Dendritic cell treated with granulocyte-macrophage colony-stimulating factor and Interleukin-4, amounts not matched to agents 40 ng/mL and 50 ng/mL, for 4 days (primary cell): ENCODE measurements around the gene FRMPD4.

Experiments
- H3K27ac Mint-ChIP-seq: one replicate; pipeline ENCODE4 v1.8.0; 2022; ENCODE audit warnings: mild to moderate bottlenecking, mixed read lengths
- H3K27me3 Mint-ChIP-seq: one replicate; pipeline ENCODE4 v1.8.0; 2022; ENCODE audit warnings: mild to moderate bottlenecking, mixed read lengths
- H3K36me3 Mint-ChIP-seq: one replicate; pipeline ENCODE4 v1.8.0; 2022; ENCODE audit warnings: low read depth, mixed read lengths
- H3K4me1 Mint-ChIP-seq: one replicate; pipeline ENCODE4 v1.8.0; 2022; ENCODE audit warnings: low read depth, mixed read lengths
- H3K4me3 Mint-ChIP-seq: one replicate; pipeline ENCODE4 v1.8.0; 2022; ENCODE audit warnings: mild to moderate bottlenecking, moderate library complexity, mixed read lengths
- H3K9me3 Mint-ChIP-seq: one replicate; pipeline ENCODE4 v1.8.0; 2022; ENCODE audit warnings: mixed read lengths
- intact Hi-C: fragments of 100-400 bp; cut with micrococcal nuclease; formaldehyde crosslinking; loops from one replicate; pipeline ENCODE4 v1.15.0; 2022

Gene FRMPD4

GRCh38 chrX:12378253-12378652, 240.0 kb downstream of the FRMPD4 start:
- Mint-ChIP-seq H3K36me3 (no peaks in the 10 kb centered on the region), H3K4me1 (no peaks in the 10 kb centered on the region), H3K27me3 (no peaks in the 10 kb centered on the region), H3K27ac (no peak overlapping the region), H3K4me3 (no peak overlapping the region), H3K9me3 (no peaks in the 10 kb centered on the region)
- intact Hi-C loops: no loop called here

GRCh38 chrX:12378706-12379105, 240.4 kb downstream of the FRMPD4 start:
- no peak overlapping the region for H3K4me3 Mint-ChIP-seq

GRCh38 chrX:12379671-12380070, 241.4 kb downstream of the FRMPD4 start:
- intact Hi-C loops: no loop called here
- H3K9me3 Mint-ChIP-seq: no peaks in the 10 kb centered on the region
- no peaks in the 10 kb centered on the region for H3K27me3 Mint-ChIP-seq
- H3K36me3 Mint-ChIP-seq: no peaks in the 10 kb centered on the region
- H3K27ac Mint-ChIP-seq: no peak overlapping the region
- no peak overlapping the region for H3K4me3 Mint-ChIP-seq
- H3K4me1 Mint-ChIP-seq: no peaks in the 10 kb centered on the region

More at GRCh38 chrX:12378706-12379105, 240.4 kb downstream of the FRMPD4 start:
- intact Hi-C loops: no loop called here
- Mint-ChIP-seq H3K27me3 (no peaks in the 10 kb centered on the region), H3K36me3 (no peaks in the 10 kb centered on the region), H3K27ac (no peak overlapping the region), H3K4me1 (no peaks in the 10 kb centered on the region), H3K9me3 (no peaks in the 10 kb centered on the region)

GRCh38 chrX:12383196-12383595, 244.9 kb downstream of the FRMPD4 start:
- H3K9me3 Mint-ChIP-seq: no peaks in the 10 kb centered on the region
- H3K27ac Mint-ChIP-seq: no peak overlapping the region
- no peak overlapping the region for H3K4me3 Mint-ChIP-seq
- H3K27me3 Mint-ChIP-seq: no peaks in the 10 kb centered on the region
- H3K36me3 Mint-ChIP-seq: no peaks in the 10 kb centered on the region
- intact Hi-C loops: no loop called here
- H3K4me1 Mint-ChIP-seq: no peaks in the 10 kb centered on the region

- no peak overlapping the region for H3K27ac Mint-ChIP-seq
- H3K36me3 Mint-ChIP-seq: no peaks in the 10 kb centered on the region
- H3K9me3 Mint-ChIP-seq: no peaks in the 10 kb centered on the region
- H3K4me3 Mint-ChIP-seq: no peak overlapping the region
- no peaks in the 10 kb centered on the region for H3K27me3 Mint-ChIP-seq
- intact Hi-C loops: no loop called here
- H3K4me1 Mint-ChIP-seq: no peaks in the 10 kb centered on the region
These were observed 252.0 kb downstream of the FRMPD4 start for GRCh38 chrX:12390301-12390700.

GRCh38 chrX:12396584-12396983, 258.3 kb downstream of the FRMPD4 start:
- Mint-ChIP-seq H3K36me3 (no peaks in the 10 kb centered on the region), H3K27ac (no peak overlapping the region), H3K27me3 (no peaks in the 10 kb centered on the region), H3K9me3 (no peaks in the 10 kb centered on the region), H3K4me1 (no peaks in the 10 kb centered on the region), H3K4me3 (no peak overlapping the region)
- intact Hi-C loops: no loop called here

GRCh38 chrX:12400218-12400617, 261.9 kb downstream of the FRMPD4 start:
- intact Hi-C loops: no loop called here
- Mint-ChIP-seq H3K4me3 (no peak overlapping the region), H3K27ac (no peak overlapping the region), H3K36me3 (no peaks in the 10 kb centered on the region), H3K27me3 (no peaks in the 10 kb centered on the region), H3K9me3 (no peaks in the 10 kb centered on the region), H3K4me1 (no peaks in the 10 kb centered on the region)

GRCh38 chrX:12401252-12401651, 263.0 kb downstream of the FRMPD4 start:
- Mint-ChIP-seq H3K27ac (no peak overlapping the region), H3K4me3 (no peak overlapping the region), H3K36me3 (no peaks in the 10 kb centered on the region), H3K9me3 (no peaks in the 10 kb centered on the region), H3K27me3 (no peaks in the 10 kb centered on the region), H3K4me1 (no peaks in the 10 kb centered on the region)
- intact Hi-C loops: no loop called here

GRCh38 chrX:12403474-12404082, 265.3 kb downstream of the FRMPD4 start:
- no peak overlapping the region for H3K27ac Mint-ChIP-seq
- intact Hi-C loops: no loop called here
- H3K27me3 Mint-ChIP-seq: no peaks in the 10 kb centered on the region
- H3K36me3 Mint-ChIP-seq: no peaks in the 10 kb centered on the region
- H3K9me3 Mint-ChIP-seq: no peaks in the 10 kb centered on the region
- no peaks in the 10 kb centered on the region for H3K4me1 Mint-ChIP-seq
- H3K4me3 Mint-ChIP-seq: no peak overlapping the region

GRCh38 chrX:12405306-12405705, 267.0 kb downstream of the FRMPD4 start:
- H3K36me3 Mint-ChIP-seq: no peaks in the 10 kb centered on the region
- H3K4me3 Mint-ChIP-seq: no peak overlapping the region
- H3K9me3 Mint-ChIP-seq: no peaks in the 10 kb centered on the region
- intact Hi-C loops: no loop called here
- H3K27me3 Mint-ChIP-seq: no peaks in the 10 kb centered on the region
- no peak overlapping the region for H3K27ac Mint-ChIP-seq
- H3K4me1 Mint-ChIP-seq: no peaks in the 10 kb centered on the region

- no peak overlapping the region for H3K27ac Mint-ChIP-seq
- H3K36me3 Mint-ChIP-seq: no peaks in the 10 kb centered on the region
- no peaks in the 10 kb centered on the region for H3K9me3 Mint-ChIP-seq
- H3K4me3 Mint-ChIP-seq: no peak overlapping the region
- no peaks in the 10 kb centered on the region for H3K27me3 Mint-ChIP-seq
- intact Hi-C loops: no loop called here
- no peaks in the 10 kb centered on the region for H3K4me1 Mint-ChIP-seq
These were observed 272.2 kb downstream of the FRMPD4 start for GRCh38 chrX:12410523-12410922.

- H3K36me3 Mint-ChIP-seq: no peaks in the 10 kb centered on the region
- no peaks in the 10 kb centered on the region for H3K9me3 Mint-ChIP-seq
- no peaks in the 10 kb centered on the region for H3K4me1 Mint-ChIP-seq
- H3K27me3 Mint-ChIP-seq: no peaks in the 10 kb centered on the region
- intact Hi-C loops: no loop called here
- no peak overlapping the region for H3K27ac Mint-ChIP-seq
- H3K4me3 Mint-ChIP-seq: no peak overlapping the region
These were observed 273.6 kb downstream of the FRMPD4 start for GRCh38 chrX:12411831-12412230.

GRCh38 chrX:12412561-12412960, 274.3 kb downstream of the FRMPD4 start:
- no peaks in the 10 kb centered on the region for H3K9me3 Mint-ChIP-seq

GRCh38 chrX:12419591-12419990, 281.3 kb downstream of the FRMPD4 start:
- Mint-ChIP-seq H3K27ac (no peak overlapping the region), H3K36me3 (no peaks in the 10 kb centered on the region), H3K27me3 (no peaks in the 10 kb centered on the region), H3K4me3 (no peak overlapping the region), H3K9me3 (no peaks in the 10 kb centered on the region), H3K4me1 (no peaks in the 10 kb centered on the region)
- intact Hi-C loops: no loop called here

More at GRCh38 chrX:12412561-12412960, 274.3 kb downstream of the FRMPD4 start:
- intact Hi-C loops: no loop called here
- Mint-ChIP-seq H3K27ac (no peak overlapping the region), H3K36me3 (no peaks in the 10 kb centered on the region), H3K4me3 (no peak overlapping the region), H3K4me1 (no peaks in the 10 kb centered on the region), H3K27me3 (no peaks in the 10 kb centered on the region)

- H3K36me3 Mint-ChIP-seq: no peaks in the 10 kb centered on the region
These were observed 283.6 kb downstream of the FRMPD4 start for GRCh38 chrX:12421918-12422317.

More at GRCh38 chrX:12421918-12422317, 283.6 kb downstream of the FRMPD4 start:
- no peaks in the 10 kb centered on the region for H3K27me3 Mint-ChIP-seq
- no peak overlapping the region for H3K27ac Mint-ChIP-seq
- intact Hi-C loops: no loop called here
- H3K9me3 Mint-ChIP-seq: no peaks in the 10 kb centered on the region
- H3K4me1 Mint-ChIP-seq: no peaks in the 10 kb centered on the region
- no peak overlapping the region for H3K4me3 Mint-ChIP-seq
